Hepatocyte (in vitro differentiated cells): Measurements from ENCODE around the gene PRAC2. TPM values are rescaled to one million over a fixed set of nuclear protein-coding genes. Genes with fewer than 3 reads are reported as not detected.
A peak's percentile ranks its signal among the peaks of the same experiment; 100 is the strongest.

Experiments
- DNase-seq: peaks from one replicate; pipeline ENCODE4 v3.0.0-alpha.2; 2016; ENCODE audit warnings: low spot score
- H2AFZ ChIP-seq: fragments of 200-600 bp; sonication (generic); 2 replicates; pipeline ENCODE4 v1.6.0; 2016; ENCODE audit warnings: antibody characterized with exemption, mild to moderate bottlenecking
- H3K27ac ChIP-seq: fragments of 200-600 bp; sonication (generic); 2 replicates; pipeline ENCODE4 v1.5.1; 2016; ENCODE audit warnings: mild to moderate bottlenecking
- H3K27me3 ChIP-seq: fragments of 200-600 bp; sonication (generic); 2 replicates; pipeline ENCODE4 v1.6.1; 2016
- H3K36me3 ChIP-seq: fragments of 200-600 bp; sonication (generic); replicated peaks from 2 replicates; pipeline ENCODE4 v1.5.1; 2016; ENCODE audit warnings: low read depth; ENCODE audit not compliant: insufficient read depth
- H3K4me1 ChIP-seq: fragments of 200-600 bp; sonication (generic); 2 replicates; pipeline ENCODE4 v1.5.1; 2016; ENCODE audit warnings: mild to moderate bottlenecking, moderate library complexity; ENCODE audit not compliant: insufficient read depth
- H3K4me2 ChIP-seq: fragments of 200-600 bp; sonication (generic); 2 replicates; pipeline ENCODE4 v1.6.0; 2016
- H3K4me3 ChIP-seq: fragments of 200-600 bp; sonication (generic); 2 replicates; pipeline ENCODE4 v1.5.1; 2016; ENCODE audit warnings: mild to moderate bottlenecking
- H3K79me2 ChIP-seq: fragments of 200-600 bp; sonication (generic); 2 replicates; pipeline ENCODE4 v1.6.0; 2017; ENCODE audit warnings: mild to moderate bottlenecking
- H3K9me2 ChIP-seq: fragments of 200-600 bp; sonication (generic); replicated peaks from 2 replicates; pipeline ENCODE4 v1.6.0; 2017; ENCODE audit warnings: mild to moderate bottlenecking; ENCODE audit not compliant: insufficient read depth
- H3K9me3 ChIP-seq: fragments of 200-600 bp; sonication (generic); 2 replicates; pipeline ENCODE4 v1.5.1; 2016; ENCODE audit warnings: low read depth, mild to moderate bottlenecking
- H4K20me1 ChIP-seq: fragments of 200-600 bp; sonication (generic); 2 replicates; pipeline ENCODE4 v1.6.0; 2016; ENCODE audit warnings: mild to moderate bottlenecking; ENCODE audit not compliant: insufficient read depth, poor library complexity, severe bottlenecking
- EZH2 ChIP-seq: fragments of 200-600 bp; sonication (generic); IDR thresholded peaks from 2 replicates; pipeline ENCODE4 v1.6.1; 2016; ENCODE audit warnings: antibody characterized with exemption, mild to moderate bottlenecking, borderline replicate concordance
- EZH2phosphoT487 ChIP-seq: fragments of 200-600 bp; sonication (generic); IDR thresholded peaks from one replicate; pipeline ENCODE4 v1.6.1; 2018; ENCODE audit warnings: antibody characterized with exemption, mild to moderate bottlenecking, low read depth, moderate library complexity; ENCODE audit not compliant: unreplicated experiment, severe bottlenecking
- WGBS: methylation state at CpG from one replicate; pipeline ENCODE4 v1.1.6; 2016; ENCODE audit warnings: low lambda C conversion rate; ENCODE audit errors: missing lambda C conversion rate; 5-methylcytosine and 5-hydroxymethylcytosine counted together
- polyA plus RNA-seq: library from polyadenylated mRNA; unstranded; fragments of >200 nt; fragmentation: Nextera tagmentation; extraction: Ambion mirVana; gene quantifications from 2 replicates; pipeline ENCODE4 v1.2.1, GENCODE V29; 2016
- total RNA-seq: library from RNA; depleted of rRNA; stranded (reverse); fragments of >200 nt; gene quantifications from 2 replicates; pipeline ENCODE4 v1.2.3, GENCODE V29; 2014
- TF ChIP-seq, protein P1 (sequence below): fragments of 200-600 bp; sonication (generic); IDR thresholded peaks from 2 replicates; pipeline ENCODE4 v1.5.1; 2016; ENCODE audit warnings: antibody characterized with exemption, mild to moderate bottlenecking; ENCODE audit not compliant: poor library complexity

The PRAC2 gene
- total and polyA plus RNA-seq, 2 experiments from 2014 or later, result 1.5 TPM; not detected in 1

DNA sequence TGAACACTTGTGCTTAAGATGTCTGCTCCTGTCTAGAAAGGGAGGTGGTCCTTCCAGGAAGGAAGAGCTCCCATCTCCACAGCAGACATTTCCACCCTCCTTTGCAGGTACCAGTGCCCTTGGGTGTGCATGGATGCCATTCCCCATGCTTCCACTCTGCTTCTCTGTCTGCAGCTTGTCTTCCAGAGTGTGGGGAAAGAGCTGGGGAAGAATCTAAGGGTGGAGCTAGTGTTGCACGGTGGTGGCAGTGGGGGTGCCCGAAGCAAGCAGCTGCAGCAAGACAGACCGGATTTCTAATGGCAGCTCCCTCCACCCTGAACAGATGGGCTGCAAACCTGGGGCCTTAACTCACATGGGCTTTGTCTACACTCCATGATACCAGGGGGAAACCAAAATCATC, 28.2 kb downstream of the PRAC2 start:
- no peak overlapping the region for H3K27ac ChIP-seq
- H2AFZ ChIP-seq, result no peak overlapping the region
- H3K4me1 ChIP-seq, result peaks cover 5% of the 10 kb centered on the region
- 0% methylated on average over 3 of the region's 3 CpGs for WGBS
- no peaks in the 10 kb centered on the region for H3K79me2 ChIP-seq
- H3K9me2 ChIP-seq, result no peaks in the 10 kb centered on the region
- H4K20me1 ChIP-seq, result no peaks in the 10 kb centered on the region
- TF ChIP-seq, protein P1, sequence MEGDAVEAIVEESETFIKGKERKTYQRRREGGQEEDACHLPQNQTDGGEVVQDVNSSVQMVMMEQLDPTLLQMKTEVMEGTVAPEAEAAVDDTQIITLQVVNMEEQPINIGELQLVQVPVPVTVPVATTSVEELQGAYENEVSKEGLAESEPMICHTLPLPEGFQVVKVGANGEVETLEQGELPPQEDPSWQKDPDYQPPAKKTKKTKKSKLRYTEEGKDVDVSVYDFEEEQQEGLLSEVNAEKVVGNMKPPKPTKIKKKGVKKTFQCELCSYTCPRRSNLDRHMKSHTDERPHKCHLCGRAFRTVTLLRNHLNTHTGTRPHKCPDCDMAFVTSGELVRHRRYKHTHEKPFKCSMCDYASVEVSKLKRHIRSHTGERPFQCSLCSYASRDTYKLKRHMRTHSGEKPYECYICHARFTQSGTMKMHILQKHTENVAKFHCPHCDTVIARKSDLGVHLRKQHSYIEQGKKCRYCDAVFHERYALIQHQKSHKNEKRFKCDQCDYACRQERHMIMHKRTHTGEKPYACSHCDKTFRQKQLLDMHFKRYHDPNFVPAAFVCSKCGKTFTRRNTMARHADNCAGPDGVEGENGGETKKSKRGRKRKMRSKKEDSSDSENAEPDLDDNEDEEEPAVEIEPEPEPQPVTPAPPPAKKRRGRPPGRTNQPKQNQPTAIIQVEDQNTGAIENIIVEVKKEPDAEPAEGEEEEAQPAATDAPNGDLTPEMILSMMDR, result no peak
- no peak for TF ChIP-seq EZH2
- TF ChIP-seq EZH2phosphoT487, result no peak
- no peak overlapping the region for H3K4me3 ChIP-seq
- no peak overlapping the region for H3K4me2 ChIP-seq
- H3K27me3 ChIP-seq, result peaks cover 100% of the 10 kb centered on the region
- H3K9me3 ChIP-seq, result no peaks in the 10 kb centered on the region
- H3K36me3 ChIP-seq, result no peaks in the 10 kb centered on the region
- no peak for DNase-seq

- Histone ChIP-seq H3K4me3 (no peak overlapping the region), H3K27me3 (peaks cover 100% of the 10 kb centered on the region), H3K27ac (no peak overlapping the region), H3K4me2 (no peak overlapping the region), H3K36me3 (no peaks in the 10 kb centered on the region), H3K9me3 (no peaks in the 10 kb centered on the region), H3K9me2 (no peaks in the 10 kb centered on the region), H2AFZ (no peak overlapping the region), H4K20me1 (no peaks in the 10 kb centered on the region), H3K4me1 (peaks cover 5% of the 10 kb centered on the region), H3K79me2 (no peaks in the 10 kb centered on the region)
- peak; percentile 23 for TF ChIP-seq EZH2phosphoT487
- TF ChIP-seq, protein P1, result no peak
- TF ChIP-seq EZH2, result peak; percentile 12
- DNase-seq, result no peak
- 9% methylated on average over 12 of the region's 13 CpGs for WGBS
Observed at GRCh38 chr17:48751733-48752398, 28.9 kb downstream of the PRAC2 start.

- no peak overlapping the region for H2AFZ ChIP-seq
Observed at GRCh38 chr17:48752399-48753288, 29.7 kb downstream of the PRAC2 start.

More at GRCh38 chr17:48752399-48753288, 29.7 kb downstream of the PRAC2 start:
- Histone ChIP-seq H3K79me2 (no peaks in the 10 kb centered on the region), H3K9me2 (no peaks in the 10 kb centered on the region), H3K36me3 (no peaks in the 10 kb centered on the region), H3K9me3 (no peaks in the 10 kb centered on the region), H3K4me1 (peaks cover 5% of the 10 kb centered on the region), H3K27ac (no peak overlapping the region), H3K4me3 (no peak overlapping the region), H3K4me2 (no peak overlapping the region), H4K20me1 (no peaks in the 10 kb centered on the region), H3K27me3 (peaks cover 100% of the 10 kb centered on the region)
- no peak for DNase-seq
- 12% methylated on average over 40 of the region's 43 CpGs for WGBS
- TF ChIP-seq EZH2 (peak; percentile 75), EZH2phosphoT487 (no peak)
- TF ChIP-seq, protein P1, result no peak
